ENCODE data around the gene PERCC1. TPM values are rescaled to one million over a fixed set of nuclear protein-coding genes. Genes with fewer than 3 reads are reported as not detected.

PERCC1 gene
- total RNA-seq, 6 experiments from 2014 or later, result not detected

- H3K4me3 Mint-ChIP-seq, result no peak overlapping the region
- H3K9me3 Mint-ChIP-seq, result no peaks in the 10 kb centered on the region
- H3K36me3 Mint-ChIP-seq (ENCODE audit: low read depth), result no peaks in the 10 kb centered on the region
- H3K27me3 Mint-ChIP-seq (ENCODE audit: insufficient read depth), result no peaks in the 10 kb centered on the region; the same call in 1 of the 2 replicates
- no peaks in the 10 kb centered on the region for H3K4me1 Mint-ChIP-seq (ENCODE audit: low read depth)
- TF ChIP-seq CTCF (IDR thresholded peaks at IDR 0.05), result no peak
- H3K27ac Mint-ChIP-seq, result no peak overlapping the region
- no peak for DNase-seq
These were observed 35.3 kb upstream of the PERCC1 start for GRCh38 chr16:1395444-1396031.

DNA sequence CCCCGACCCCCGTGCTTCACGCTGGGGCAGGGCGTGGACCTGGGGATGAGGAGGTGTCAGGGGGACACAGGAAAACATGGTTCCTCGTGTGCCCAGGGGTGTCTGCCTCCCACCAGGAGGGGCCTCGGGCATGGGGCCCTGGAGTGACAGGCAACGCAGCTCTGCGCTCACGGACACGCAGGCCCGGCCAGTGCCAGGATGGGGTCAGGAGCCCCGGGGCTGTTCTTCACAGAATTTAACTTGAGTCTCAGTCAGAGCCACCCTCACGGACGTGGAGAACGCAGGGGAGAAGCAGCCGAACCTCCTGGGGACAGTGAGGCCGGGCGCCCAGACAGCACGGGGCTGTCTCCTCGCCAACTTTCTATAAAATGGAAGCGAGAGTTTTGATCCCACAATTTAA lies 33.1 kb upstream of the PERCC1 start:
- Mint-ChIP-seq H3K27ac (no peak overlapping the region), H3K4me3 (no peak overlapping the region), H3K4me1 (ENCODE audit: low read depth) (no peaks in the 10 kb centered on the region), H3K9me3 (no peaks in the 10 kb centered on the region), H3K27me3 (ENCODE audit: insufficient read depth) (no peaks in the 10 kb centered on the region), H3K36me3 (ENCODE audit: low read depth) (no peaks in the 10 kb centered on the region)
- TF ChIP-seq CTCF (IDR thresholded peaks at IDR 0.05), result no peak
- no peak for DNase-seq

DNA sequence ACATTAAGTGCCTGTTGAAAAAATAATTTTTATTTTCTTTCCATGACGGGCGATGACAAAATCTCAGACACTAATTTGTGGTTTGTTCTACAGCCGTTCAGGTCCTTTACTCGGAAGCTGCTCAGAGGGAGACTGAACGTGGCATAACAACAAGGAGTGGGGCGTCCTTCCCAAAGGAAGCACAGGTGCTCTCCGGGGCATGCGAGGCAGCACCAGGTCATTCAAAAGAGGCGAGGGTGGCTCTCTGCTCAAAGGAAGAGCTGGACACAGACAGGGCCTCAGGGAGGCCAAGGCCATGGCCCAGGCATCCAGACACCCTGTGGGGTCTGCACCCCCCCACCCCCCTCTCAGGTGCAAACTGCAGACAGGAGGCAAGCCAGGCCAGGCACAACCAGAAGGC lies 32.5 kb upstream of the PERCC1 start:
- H3K27ac Mint-ChIP-seq, result no peak overlapping the region
- H3K4me1 Mint-ChIP-seq (ENCODE audit: low read depth), result no peaks in the 10 kb centered on the region
- no peak for TF ChIP-seq CTCF (IDR thresholded peaks at IDR 0.05)
- H3K27me3 Mint-ChIP-seq (ENCODE audit: insufficient read depth), result no peaks in the 10 kb centered on the region
- H3K9me3 Mint-ChIP-seq, result no peaks in the 10 kb centered on the region
- no peaks in the 10 kb centered on the region for H3K36me3 Mint-ChIP-seq (ENCODE audit: low read depth)
- DNase-seq, result no peak
- H3K4me3 Mint-ChIP-seq, result no peak overlapping the region

DNA sequence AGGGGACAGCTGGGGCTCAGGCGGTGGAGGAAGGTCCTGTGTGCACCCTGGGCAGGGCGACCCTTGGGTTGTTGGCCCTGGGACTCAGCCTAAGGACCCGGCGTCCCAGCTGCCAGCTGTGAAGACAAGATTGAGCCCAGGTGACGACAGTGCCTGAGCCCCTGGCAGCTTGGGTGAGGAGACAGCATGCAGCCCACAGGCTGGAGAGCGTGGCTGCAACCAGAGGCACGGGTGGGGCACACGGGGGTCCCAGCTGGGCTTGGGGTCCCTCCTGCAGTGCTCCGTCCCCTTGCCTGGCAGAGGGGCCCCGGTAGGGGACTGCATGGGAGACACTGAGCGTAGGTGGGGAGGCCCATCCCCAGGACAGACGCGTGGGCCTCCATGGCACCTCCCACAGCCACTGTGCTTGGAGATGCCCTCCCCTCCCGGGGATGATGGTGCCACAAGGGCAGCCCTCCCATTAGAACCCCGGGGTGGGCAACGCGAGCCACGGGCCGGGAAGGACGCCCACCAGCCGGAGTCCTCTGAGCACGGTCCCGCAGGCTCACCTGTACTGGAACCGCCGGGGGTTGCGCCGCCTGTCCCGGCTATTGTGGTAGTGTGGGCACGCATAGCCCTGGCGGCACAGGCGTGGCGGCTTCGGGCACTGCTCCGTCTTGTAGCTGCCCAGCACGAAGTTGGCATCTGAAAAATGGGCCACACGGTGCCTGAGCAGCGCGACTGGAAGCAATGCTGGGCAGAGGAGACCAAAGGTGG lies 31.9 kb upstream of the PERCC1 start:
- Mint-ChIP-seq H3K4me1 (ENCODE audit: low read depth) (no peaks in the 10 kb centered on the region), H3K27ac (no peak overlapping the region), H3K27me3 (ENCODE audit: insufficient read depth) (no peaks in the 10 kb centered on the region), H3K4me3 (no peak overlapping the region), H3K36me3 (ENCODE audit: low read depth) (no peaks in the 10 kb centered on the region), H3K9me3 (no peaks in the 10 kb centered on the region)
- TF ChIP-seq CTCF (IDR thresholded peaks at IDR 0.05), result no peak
- DNase-seq, result no peak

- H3K4me3 Mint-ChIP-seq, result no peak overlapping the region
- no peak overlapping the region for H3K27ac Mint-ChIP-seq
- TF ChIP-seq CTCF (IDR thresholded peaks at IDR 0.05), result no peak
- H3K36me3 Mint-ChIP-seq (ENCODE audit: low read depth), result no peaks in the 10 kb centered on the region
- DNase-seq, result no peak
- no peaks in the 10 kb centered on the region for H3K27me3 Mint-ChIP-seq (ENCODE audit: insufficient read depth)
- H3K9me3 Mint-ChIP-seq, result no peaks in the 10 kb centered on the region
- no peaks in the 10 kb centered on the region for H3K4me1 Mint-ChIP-seq (ENCODE audit: low read depth)
These were observed 29.7 kb upstream of the PERCC1 start for GRCh38 chr16:1401061-1401757.
